HAP-1 (cell line): ENCODE data around the gene TOMM40.
"Not testable (repeated sequence)": the region's sequence is repeated elsewhere in the genome, so short reads cannot be mapped to it uniquely, and the experiment has no call there.

Experiments used
- DNase-seq, 2 experiments: peaks; one replicate each; pipeline ENCODE4 v3.0.0-alpha.2; 2016 to 2020; ENCODE audit warnings: low spot score in 2 of 2
- H3K27me3 ChIP-seq: fragments of 250-450 bp; sonication (Bioruptor Pico); 2 replicates; pipeline ENCODE4 v1.5.1; 2020; ENCODE audit warnings: low read depth, mild to moderate bottlenecking, moderate library complexity
- H3K36me3 ChIP-seq: fragments of 250-450 bp; sonication (Bioruptor Pico); replicated peaks from 2 replicates; pipeline ENCODE4 v1.5.1; 2020; ENCODE audit warnings: mild to moderate bottlenecking
- H3K4me1 ChIP-seq: fragments of 250-450 bp; sonication (Bioruptor Pico); 2 replicates; pipeline ENCODE4 v1.5.1; 2020; ENCODE audit warnings: mild to moderate bottlenecking
- H3K4me3 ChIP-seq: fragments of 250-450 bp; sonication (Bioruptor Pico); 2 replicates; pipeline ENCODE4 v1.5.1; 2020; ENCODE audit warnings: mild to moderate bottlenecking, moderate library complexity
- H3K9me3 ChIP-seq: fragments of 250-450 bp; sonication (Bioruptor Pico); 2 replicates; pipeline ENCODE4 v1.5.1; 2020; ENCODE audit warnings: mild to moderate bottlenecking, moderate library complexity
- in situ Hi-C: fragments of 300-500 bp; cut with MboI; formaldehyde crosslinking; loops from 3 replicates; pipeline ENCODE4 v1.14.3; 2020; ENCODE audit warnings: low sequenced_read_pairs, inconsistent platforms, mixed read lengths

TOMM40 gene

DNA sequence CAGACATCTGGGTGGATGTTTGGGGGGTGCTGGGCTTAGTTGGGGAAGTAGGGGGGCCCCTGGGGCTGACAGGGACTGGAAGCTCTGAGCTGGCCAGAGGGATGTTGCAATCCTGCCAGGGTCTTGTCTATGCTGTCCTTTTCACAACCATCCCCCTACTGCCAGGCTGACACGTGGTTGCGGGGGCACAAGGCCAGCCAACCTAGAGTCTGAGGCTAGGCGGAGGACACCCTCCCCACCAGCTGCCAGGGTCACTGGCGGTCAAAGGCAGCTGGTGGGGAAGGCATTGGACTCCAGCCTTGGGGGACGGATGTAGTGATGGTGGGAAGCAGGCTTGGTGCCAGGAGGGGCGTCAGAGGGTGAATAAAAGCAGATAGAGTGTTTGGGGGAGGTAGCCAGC, 21.8 kb downstream of the TOMM40 start:
- Histone ChIP-seq H3K36me3 (no peaks in the 10 kb centered on the region), H3K4me1 (peaks cover 14% of the 10 kb centered on the region), H3K27me3 (no peaks in the 10 kb centered on the region), H3K9me3 (no peaks in the 10 kb centered on the region), H3K4me3 (no peak overlapping the region)
- in situ Hi-C loops, result no loop called here
- DNase-seq, result no peak

DNA sequence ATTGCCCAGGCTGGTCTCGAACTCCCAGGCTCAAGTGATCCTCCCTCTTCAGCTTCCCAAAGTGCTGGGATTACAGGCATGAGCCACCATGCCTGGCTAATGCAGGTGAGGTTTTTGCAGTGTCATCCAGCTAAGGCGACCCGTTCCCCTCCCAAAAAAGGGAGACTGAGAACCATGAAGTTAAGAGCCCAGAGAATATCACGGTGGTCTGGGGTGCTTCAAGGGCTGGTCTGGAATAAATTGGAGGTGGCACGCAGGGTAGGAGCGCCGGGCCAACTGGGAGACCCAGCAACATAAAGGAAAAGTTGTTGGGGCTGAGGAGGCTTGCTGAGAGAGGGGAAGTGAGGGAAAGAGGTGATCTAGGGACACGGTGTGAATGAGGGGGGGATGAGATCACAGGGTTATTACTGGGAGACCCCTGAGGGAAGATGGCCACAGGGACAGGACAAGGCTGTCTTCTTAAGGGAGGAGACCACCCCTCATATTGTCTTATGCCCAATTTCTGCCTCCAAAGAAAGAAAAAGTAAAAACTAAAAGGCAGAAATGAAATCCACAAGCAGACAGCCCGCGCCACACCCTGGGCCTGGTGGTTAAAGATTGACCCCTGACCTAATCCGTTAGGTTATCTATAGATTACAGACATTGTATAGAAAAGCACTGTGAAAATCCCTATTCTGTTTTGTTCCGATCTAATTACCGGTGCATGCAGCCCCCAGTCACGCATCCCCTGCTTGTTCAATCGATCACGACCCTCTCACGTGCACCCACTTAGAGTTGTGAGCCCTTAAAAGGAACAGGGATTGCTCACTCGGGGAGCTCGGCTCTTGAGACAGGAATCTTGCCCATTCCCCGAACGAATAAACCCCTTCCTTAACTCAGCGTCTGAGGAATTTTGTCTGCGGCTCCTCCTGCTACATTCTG, 22.7 kb downstream of the TOMM40 start:
- DNase-seq, H3K27me3 ChIP-seq, H3K36me3 ChIP-seq, in situ Hi-C loops, H3K9me3 ChIP-seq: not testable (repeated sequence)
- H3K4me3 ChIP-seq, result peak overlapping the region; percentile 39
- peaks cover 14% of the 10 kb centered on the region for H3K4me1 ChIP-seq

DNA sequence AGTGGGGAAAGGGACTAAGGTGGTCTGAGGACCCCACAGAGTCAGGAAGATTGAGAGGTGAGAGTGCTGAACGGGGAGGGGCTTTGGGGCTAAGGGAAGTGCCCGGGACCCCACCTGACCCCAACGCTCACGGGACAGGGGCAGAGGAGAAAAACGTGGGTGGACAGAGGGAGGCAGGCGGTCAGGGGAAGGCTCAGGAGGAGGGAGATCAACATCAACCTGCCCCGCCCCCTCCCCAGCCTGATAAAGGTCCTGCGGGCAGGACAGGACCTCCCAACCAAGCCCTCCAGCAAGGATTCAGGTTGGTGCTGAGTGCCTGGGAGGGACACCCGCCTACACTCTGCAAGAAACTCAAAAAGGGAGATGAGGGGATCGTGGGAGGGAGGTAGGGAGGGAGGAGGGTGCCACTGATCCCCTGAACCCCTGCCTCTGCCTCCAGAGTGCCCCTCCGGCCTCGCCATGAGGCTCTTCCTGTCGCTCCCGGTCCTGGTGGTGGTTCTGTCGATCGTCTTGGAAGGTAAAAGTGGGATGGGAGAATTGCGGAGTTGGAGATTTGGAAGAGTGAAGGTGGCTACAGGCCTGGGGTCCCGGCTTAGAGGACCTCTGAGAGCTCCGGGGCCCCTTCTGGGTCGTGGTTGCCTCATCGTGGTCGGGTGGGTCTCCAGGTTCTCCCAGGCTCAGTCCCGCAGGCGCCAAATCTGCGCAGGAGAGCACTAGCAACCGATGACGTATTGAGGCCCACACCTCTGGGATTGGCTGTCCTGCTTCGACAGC, 23.6 kb downstream of the TOMM40 start, which contains the start of gene APOC1:
APOC1 (plus strand) TSS at position 176 of the 774 bp plus-strand sequence; CDS start at position 460, 284 bp downstream.
- H3K36me3 ChIP-seq, in situ Hi-C loops, H3K27me3 ChIP-seq, H3K9me3 ChIP-seq: not testable (repeated sequence)
- Histone ChIP-seq H3K4me3 (peak within 1 kb of the TSS; percentile 39), H3K4me1 (peaks cover 14% of the 10 kb centered on the region)
- DNase-seq, result peak; percentile 85 to 91

- peaks cover 10% of the 10 kb centered on the region; the same call in 1 of the 2 replicates for H3K4me1 ChIP-seq
- H3K4me3 ChIP-seq, result no peak overlapping the region
- no peaks in the 10 kb centered on the region for H3K36me3 ChIP-seq
- in situ Hi-C loops, result no loop called here
- no peaks in the 10 kb centered on the region for H3K27me3 ChIP-seq
- no peaks in the 10 kb centered on the region for H3K9me3 ChIP-seq
- no peak for DNase-seq
These were observed 33.2 kb downstream of the TOMM40 start for GRCh38 chr19:44924243-44924725.

DNA sequence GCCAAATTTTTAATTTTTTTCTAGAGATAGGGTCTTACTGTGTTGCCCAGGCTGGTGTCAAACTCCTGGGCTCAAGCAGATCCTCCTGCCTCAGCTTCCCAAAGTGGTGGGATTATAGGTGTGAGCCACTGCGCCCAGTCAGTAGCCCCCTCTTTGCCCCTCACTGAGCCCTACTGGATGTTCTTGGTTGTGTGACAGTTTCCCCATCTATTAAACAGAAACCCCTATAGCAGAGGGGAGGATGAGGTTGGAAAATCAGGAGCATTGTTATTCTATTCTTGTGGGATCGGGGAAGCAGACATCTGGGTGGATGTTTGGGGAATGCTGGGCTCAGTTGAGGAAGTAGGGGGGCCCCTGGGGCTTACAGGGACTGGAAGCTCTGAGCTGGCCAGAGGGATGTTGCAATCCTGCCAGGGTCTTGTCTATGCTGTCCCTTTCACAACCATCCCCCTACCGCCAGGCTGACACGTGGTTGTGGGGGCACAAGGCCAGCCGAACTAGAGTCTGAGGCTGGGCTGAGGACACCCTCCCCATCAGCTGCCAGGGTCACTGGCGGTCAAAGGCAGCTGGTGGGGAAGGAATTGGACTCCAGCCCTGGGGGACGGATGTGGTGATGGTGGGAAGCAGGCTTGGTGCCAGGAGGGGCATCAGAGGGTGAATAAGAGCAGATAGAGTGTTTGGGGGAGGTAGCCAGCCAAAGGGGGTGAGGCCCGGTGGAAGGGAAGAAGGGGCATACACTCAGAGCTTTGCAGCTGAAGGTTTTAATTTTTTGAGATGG, 34.2 kb downstream of the TOMM40 start:
- H3K9me3 ChIP-seq, result no peaks in the 10 kb centered on the region
- H3K27me3 ChIP-seq, result no peaks in the 10 kb centered on the region
- no peaks in the 10 kb centered on the region for H3K36me3 ChIP-seq
- H3K4me3 ChIP-seq, result no peak overlapping the region
- DNase-seq, result no peak
- peaks cover 10% of the 10 kb centered on the region; the same call in 1 of the 2 replicates for H3K4me1 ChIP-seq
- in situ Hi-C loops, result no loop called here

DNA sequence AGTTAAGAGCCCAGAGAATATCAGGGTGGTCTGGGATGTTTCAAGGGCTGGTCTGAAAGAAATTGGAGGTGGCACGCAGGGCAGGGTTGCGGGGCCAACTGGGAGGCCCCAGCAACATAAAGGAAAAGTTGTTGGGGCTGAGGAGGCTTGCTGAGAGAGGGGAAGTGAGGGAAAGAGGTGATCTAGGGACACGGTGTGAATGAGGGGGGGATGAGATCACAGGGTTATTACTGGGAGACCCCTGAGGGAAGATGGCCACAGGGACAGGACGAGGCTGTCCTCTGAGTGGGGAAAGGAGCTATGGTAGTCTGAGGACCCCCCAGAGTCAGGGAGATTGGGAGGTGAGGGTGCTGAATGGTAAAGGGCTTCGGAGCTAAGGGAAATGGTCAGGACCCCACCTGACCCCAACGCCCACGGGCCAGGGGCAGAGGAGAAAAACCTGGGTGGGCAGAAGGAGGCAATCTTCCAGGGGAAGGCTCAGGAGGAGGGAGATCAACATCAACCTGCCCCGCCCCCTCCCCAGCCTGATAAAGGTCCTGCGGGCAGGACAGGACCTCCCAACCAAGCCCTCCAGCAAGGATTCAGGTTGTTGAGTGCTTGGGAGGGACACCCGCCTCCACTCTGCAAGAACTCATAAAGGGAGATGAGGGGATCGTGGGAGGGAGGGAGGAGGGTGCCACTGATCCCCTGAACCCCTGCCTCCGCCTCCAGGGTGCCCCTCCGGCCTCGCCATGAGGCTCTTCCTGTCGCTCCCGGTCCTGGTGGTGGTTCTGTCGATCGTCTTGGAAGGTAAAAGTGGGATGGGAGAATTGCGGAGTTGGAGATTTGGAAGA, 35.4 kb downstream of the TOMM40 start:
- DNase-seq, in situ Hi-C loops, H3K27me3 ChIP-seq, H3K36me3 ChIP-seq, H3K9me3 ChIP-seq: not testable (repeated sequence)
- Histone ChIP-seq H3K4me1 (peaks cover 10% of the 10 kb centered on the region; the same call in 1 of the 2 replicates), H3K4me3 (peak overlapping the region; percentile 14)

GRCh38 chr19:44927746-44928145, 36.7 kb downstream of the TOMM40 start:
- no peak for DNase-seq
- Histone ChIP-seq H3K27me3 (no peaks in the 10 kb centered on the region), H3K9me3 (no peaks in the 10 kb centered on the region), H3K36me3 (no peaks in the 10 kb centered on the region), H3K4me1 (peaks cover 10% of the 10 kb centered on the region; the same call in 1 of the 2 replicates), H3K4me3 (no peak overlapping the region)
- in situ Hi-C loops, result no loop called here

- peaks cover 10% of the 10 kb centered on the region; the same call in 1 of the 2 replicates for H3K4me1 ChIP-seq
- in situ Hi-C loops, result no loop called here
- no peaks in the 10 kb centered on the region for H3K36me3 ChIP-seq
These were observed 39.0 kb downstream of the TOMM40 start for GRCh38 chr19:44930088-44930487.

GRCh38 chr19:44931541-44931940, 40.5 kb downstream of the TOMM40 start:
- in situ Hi-C loops, result no loop called here
- no peak overlapping the region for H3K4me3 ChIP-seq
- H3K36me3 ChIP-seq, result no peaks in the 10 kb centered on the region
- H3K9me3 ChIP-seq, result no peaks in the 10 kb centered on the region
- no peak for DNase-seq
- H3K27me3 ChIP-seq, result no peaks in the 10 kb centered on the region
- H3K4me1 ChIP-seq, result peaks cover 10% of the 10 kb centered on the region; the same call in 1 of the 2 replicates

More at GRCh38 chr19:44930088-44930487, 39.0 kb downstream of the TOMM40 start:
- Histone ChIP-seq H3K4me3 (no peak overlapping the region), H3K27me3 (no peaks in the 10 kb centered on the region), H3K9me3 (no peaks in the 10 kb centered on the region)
- DNase-seq, result no peak

DNA sequence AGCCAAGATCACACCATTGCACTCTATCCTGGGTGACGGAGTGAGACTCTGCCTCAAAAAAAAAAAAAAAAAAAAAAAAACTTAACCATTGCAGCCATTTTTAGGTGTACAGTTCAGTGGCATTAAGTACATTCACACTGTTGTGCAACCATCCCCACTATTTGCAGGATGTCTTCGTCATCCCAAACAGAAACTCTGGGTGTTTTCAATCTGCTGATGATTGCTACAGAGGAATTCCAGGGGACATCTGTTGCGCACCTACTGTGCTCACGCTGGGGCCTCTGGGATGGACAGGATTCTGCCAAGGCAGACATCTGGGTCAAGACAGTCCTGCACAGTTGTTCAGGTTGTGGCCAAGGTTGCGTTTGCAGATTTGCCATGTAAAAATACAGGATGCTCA, 48.6 kb downstream of the TOMM40 start:
- H3K36me3 ChIP-seq, result no peaks in the 10 kb centered on the region
- H3K4me3 ChIP-seq, result no peak overlapping the region
- no peaks in the 10 kb centered on the region for H3K4me1 ChIP-seq
- no peak for DNase-seq
- in situ Hi-C loops, result no loop called here
- no peaks in the 10 kb centered on the region for H3K27me3 ChIP-seq
- H3K9me3 ChIP-seq, result no peaks in the 10 kb centered on the region

DNA sequence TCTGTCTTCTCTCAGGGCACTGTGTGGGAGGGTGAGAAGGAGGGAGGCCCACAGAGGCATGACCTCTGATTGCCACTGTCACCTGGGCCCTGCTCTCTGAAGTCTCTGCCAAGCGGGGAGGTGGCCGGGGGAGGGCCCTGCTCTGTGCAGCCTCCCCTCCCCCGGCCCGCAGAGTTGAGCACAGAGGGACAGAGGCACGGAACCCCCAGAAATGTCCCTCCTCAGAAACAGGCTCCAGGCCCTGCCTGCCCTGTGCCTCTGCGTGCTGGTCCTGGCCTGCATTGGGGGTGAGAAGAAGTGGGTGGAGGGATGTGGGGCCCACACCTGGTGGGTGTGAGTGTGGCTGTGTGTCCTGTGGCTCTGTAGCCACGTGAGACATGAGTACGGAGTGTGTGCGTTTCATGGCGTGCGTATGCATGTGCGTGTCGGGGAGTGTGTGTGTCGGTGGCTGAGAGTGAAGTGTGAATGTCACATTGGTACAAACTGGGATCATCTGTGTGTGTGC, 51.1 kb downstream of the TOMM40 start, which contains the start of gene APOC4:
APOC4 (plus strand) TSS at position 171 of the 505 bp plus-strand sequence; CDS start at position 212, 41 bp downstream.
- Histone ChIP-seq H3K36me3 (no peaks in the 10 kb centered on the region), H3K4me1 (no peaks in the 10 kb centered on the region), H3K9me3 (no peaks in the 10 kb centered on the region), H3K4me3 (no peak within 1 kb of the TSS), H3K27me3 (no peaks in the 10 kb centered on the region)
- no peak for DNase-seq
- in situ Hi-C loops, result no loop called here

GRCh38 chr19:44943801-44944249, 52.8 kb downstream of the TOMM40 start:
- no peak for DNase-seq
- Histone ChIP-seq H3K36me3 (no peaks in the 10 kb centered on the region), H3K9me3 (no peaks in the 10 kb centered on the region), H3K4me3 (no peak overlapping the region), H3K4me1 (no peaks in the 10 kb centered on the region), H3K27me3 (no peaks in the 10 kb centered on the region)
- in situ Hi-C loops, result no loop called here
